Activated naive CD4-positive, alpha-beta T cell (primary cell): ENCODE results near the gene MDM2.
"Not testable (repeated sequence)": the region's sequence is repeated elsewhere in the genome, so short reads cannot be mapped to it uniquely, and the experiment has no call there.

Experiments used
- DNase-seq, 4 experiments: peaks; one replicate each; lab custom pipeline; 2025; lab: John Stamatoyannopoulos, UW

MDM2 gene

DNA sequence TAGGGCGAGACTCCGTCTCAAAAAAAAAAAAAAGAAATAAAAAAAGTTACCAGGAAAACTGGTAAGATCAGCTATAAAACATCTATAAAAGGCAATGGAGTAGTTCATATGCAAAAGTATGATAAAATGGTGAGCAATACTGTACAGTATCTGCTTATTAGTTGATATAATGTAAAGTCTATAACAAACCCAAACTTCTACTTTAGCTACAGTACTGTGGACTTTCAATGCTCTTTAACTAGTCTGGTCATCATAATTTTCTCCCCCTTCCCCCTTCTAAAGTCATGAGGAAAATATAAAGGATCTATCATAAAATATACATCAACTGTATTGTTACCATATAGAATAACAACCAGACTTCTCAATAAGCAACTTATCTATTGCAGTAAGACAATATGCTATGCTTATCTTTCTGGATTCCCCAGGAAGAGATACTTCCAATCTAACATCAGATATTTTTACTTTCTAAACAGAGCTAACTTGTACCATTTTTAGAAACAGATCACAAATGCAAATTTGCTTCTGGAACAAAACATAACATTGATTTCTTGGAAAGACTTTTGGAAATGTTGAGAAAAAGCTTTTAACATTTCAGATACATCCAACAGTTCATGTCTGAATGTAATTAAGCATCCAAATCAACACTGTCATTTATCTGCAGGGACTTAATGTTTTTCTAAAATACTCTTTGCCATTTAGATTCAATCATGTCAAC, 43.8 kb downstream of the MDM2 start:
- DNase-seq = no peak

DNA sequence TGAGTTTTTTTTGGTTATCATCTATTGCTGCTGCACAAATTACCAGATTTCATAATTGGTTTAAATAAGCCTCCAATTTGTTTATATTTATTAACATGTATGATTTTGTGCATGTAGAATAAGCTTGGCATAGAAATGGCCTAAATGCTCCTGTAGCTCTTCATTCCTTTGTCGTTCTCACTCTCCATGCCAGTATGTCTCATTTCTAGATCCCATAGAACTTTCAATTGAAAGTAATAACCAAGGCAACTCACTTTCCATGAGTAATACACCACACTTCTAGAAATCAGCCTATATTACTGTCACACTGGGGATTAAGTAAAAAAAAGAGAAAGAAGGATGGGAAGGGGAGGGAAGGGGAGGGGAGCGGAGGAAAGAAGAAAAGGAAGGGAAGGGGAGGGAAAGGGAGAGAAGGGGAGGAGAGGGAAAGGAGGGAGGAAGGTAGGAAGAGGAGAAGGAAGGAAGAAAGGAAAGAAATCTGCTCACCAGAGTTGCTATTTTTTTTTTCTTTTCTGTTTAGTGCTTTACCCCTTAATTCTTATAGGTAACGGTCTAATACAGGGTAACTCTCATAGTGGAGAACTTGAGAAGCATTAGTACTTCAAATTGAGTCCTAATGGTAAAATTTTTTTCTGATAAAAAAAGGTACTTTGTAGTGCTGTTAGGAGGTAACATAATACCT, 45.6 kb downstream of the MDM2 start:
- no peak for DNase-seq

DNA sequence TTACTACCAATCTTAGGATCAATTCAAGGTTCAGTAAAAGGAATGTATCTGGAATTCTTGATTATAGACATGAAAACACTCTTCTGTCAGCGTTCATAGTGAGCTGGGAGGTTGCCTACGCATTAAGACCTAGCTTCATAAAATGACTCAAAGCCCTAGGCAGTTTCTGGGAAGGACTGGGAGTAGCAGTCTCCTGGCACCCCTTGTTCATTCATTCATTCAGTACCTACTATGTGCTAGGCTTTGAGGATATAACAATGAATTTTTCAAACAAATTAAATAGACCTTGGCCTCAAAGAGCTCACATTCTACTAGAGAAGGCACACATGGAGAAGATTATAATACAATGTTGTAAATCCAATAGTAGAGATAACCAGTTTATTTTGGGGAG, 46.1 kb downstream of the MDM2 start:
- DNase-seq = no peak

DNA sequence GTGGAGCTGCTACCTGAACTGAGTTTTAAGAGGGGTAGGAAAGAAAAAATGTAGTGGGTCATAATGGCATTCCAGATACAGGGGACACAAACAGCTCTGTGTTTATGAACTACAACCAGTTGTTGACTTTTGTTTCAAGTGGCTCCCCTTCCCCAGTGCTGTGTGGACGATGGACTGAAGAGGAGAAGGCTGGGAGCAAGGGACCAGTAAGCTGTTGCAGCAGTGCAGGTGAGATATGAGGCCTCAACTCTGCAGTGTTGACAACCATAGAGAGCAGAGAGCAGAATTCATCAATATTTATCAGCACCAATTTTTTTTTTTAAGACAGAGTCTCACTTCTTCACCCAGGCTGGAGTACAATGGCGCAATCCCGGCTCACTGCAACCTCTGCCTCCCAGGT, 46.6 kb downstream of the MDM2 start:
- no peak for DNase-seq

DNA sequence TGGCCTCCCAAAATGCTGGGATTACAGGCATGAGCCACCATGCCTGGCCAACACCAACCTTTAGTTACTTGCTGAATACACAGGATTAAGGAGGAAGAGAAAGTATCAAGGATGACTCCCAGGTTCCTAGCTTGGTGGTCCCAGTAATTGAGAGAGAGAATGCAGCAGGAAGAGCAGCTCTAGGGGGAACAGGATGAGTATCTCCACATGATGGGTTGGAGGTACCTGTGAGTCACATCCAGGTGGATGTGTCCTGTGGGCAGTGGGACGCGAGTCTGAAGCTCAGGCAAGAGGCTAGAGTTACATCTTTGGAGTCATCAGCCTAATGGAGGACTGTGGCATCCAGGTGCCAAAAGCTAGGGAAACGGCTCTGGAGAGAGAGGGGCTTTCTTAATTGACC, 47.1 kb downstream of the MDM2 start:
- DNase-seq = no peak

DNA sequence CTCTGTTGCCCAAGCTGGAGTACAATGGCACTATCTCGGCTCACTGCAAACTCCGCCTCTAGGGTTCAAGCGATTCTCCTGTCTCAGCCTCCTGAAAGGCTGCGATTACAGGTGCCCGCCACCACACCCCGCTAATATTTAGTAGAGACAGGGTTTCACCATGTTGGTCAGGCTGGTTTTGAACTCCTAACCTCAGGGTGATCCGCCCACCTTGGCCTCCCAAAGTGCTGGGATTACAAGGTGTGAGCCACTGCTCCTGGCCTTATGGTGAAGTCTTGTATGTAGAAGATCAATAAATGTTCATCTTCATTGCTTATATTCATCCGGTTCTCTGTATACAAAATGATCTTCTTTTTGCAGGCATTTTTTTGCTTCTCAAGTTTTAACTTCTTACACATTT, 47.8 kb downstream of the MDM2 start:
- DNase-seq = no peak

DNA sequence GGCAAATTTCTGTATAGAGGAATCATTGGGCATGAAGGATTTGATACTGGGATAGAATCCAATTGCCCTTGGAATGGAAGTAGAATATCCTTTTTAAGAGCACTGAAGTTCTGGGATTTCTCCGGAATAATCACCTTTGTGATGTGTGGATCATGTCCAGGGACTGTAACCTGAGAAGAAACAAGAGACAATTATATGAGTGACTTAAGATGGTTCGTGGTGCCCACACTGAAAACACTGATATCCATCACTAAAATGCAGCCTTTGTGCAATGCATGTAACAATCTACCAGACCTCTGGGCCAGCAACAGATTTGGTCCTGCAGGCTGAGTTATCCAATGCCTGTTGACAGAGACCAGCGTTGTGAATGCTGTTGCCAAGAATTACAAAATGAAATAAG, 48.5 kb downstream of the MDM2 start:
- no peak for DNase-seq

DNA sequence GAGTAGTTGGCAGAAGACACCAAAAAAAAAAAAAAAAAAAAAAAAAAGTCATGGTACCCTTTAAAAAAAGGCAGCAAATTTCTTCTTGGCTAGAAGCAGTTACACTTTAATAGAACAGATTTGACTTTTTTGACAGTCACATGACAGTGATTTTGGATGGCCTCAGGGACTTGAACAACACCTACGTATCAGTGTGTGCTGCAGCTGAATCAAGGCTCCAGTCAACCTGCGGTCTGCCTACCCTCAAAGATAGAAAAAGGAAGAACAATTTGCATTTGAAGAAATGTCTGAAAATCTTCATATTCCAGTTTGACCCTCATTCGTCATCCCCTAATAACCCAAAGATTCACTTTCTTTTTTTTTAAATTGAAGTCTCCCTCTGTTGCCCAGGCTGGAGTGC, 53.9 kb downstream of the MDM2 start:
- DNase-seq = no peak

DNA sequence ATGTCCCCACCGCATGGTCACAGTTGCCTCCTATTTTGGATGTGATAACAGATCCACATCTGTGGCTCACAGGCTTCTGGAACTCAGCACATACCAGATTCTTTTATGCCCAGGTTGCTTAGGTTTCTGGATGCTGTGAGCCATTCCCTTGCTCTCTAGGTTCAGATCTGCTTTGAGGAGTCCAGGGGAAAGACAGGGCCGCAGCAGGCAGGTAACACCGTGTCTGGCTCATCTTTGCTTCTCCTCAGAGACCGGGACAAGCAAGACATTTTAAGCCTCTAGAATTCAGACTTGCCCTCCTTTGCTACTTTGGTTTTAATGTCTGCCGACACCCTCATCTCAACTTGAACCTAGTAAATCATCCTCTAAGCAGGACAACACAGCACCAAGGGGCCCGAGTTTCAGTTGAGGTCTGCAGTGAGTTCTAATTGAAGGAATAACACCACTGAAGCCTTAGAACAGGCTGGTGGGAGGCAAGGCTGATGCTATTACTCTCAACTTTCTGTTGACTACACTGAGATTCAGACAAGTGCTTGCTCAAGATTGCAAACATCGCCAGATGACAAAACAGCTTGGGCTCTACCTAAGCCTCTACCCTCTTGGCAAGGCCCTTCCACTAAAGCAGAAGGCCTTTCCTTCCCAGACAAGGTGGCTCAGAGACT, 55.3 kb downstream of the MDM2 start:
- no peak for DNase-seq

DNA sequence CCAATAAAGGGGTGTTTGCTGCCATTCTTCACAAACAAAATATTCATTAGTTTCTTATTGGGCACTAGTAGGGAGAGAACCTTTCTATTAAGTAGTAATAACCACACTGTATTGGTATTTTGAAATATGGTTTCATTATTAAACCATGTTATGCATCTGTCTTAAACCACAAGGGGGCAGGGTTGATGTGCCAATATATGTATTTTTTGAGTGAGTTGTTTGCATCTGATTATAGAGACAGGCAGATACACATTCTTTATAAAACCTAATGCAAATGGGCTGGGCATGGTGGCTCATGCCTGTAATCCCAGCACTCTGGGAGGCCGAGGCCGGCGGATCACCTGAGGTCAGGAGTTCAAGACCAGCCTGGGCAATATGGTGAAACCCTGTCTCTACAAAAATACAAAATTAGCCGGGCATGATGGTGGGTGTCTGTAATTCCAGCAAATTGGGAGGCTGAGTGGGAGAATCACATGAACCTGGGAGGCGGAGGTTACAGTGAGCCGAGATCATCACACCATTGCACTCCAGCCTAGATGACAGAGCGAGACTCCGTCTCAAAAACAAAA, 56.0 kb downstream of the MDM2 start:
- not testable (repeated sequence) for DNase-seq

DNA sequence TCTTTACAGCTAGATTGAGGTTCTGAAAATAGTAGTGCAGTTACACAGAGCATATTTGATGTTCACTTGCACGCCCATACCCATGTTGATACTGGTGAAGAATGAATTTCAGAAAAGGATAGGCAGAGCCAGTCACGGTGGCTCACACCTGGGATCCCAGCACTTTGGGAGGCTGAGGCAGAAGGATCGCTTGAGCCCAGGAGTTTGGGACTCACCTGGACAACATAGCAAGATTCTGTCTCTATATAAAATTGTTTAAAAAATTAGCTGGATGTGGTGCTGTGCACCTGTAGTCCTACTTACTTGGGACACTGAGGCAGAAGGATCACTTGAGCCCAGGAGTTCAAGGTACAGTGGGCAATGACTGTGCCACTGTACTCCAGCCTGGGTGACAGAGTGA, 56.6 kb downstream of the MDM2 start:
- no peak for DNase-seq

DNA sequence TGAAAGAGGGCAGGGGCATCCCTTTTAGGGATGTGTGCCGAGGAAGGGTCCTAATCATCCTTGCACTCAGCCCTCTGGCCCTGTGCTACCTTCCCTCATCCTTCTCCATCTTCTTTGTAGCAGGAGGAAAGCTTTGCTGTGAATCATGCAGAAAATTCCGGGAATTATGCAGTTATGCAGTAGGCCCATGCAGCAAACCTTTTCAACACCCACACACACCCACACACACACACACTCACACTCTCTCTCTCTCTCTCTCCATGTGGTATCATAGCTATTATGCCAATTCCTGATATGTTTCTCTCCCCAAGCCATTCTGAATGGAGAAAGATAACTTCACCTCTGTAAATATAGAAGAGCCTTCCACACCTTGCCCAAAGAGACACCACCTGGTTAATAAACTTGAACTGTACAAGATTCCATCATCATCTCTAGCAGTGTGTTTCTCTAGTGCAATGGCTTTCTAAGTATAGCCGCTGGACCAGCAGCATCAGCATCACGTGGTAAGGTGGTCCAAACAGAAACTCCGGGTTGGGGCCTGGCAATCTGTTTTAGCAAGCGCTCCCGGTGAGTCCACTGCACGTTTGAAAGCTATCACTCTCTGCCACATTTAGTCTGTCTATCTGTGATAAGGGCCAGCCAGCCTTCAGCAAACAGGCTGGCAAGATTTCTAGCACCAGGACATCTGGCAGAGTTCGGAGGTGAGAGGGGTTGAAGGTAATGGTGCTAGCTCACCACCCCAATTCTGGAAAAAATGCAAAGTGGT, 57.6 kb downstream of the MDM2 start:
- DNase-seq = no peak

DNA sequence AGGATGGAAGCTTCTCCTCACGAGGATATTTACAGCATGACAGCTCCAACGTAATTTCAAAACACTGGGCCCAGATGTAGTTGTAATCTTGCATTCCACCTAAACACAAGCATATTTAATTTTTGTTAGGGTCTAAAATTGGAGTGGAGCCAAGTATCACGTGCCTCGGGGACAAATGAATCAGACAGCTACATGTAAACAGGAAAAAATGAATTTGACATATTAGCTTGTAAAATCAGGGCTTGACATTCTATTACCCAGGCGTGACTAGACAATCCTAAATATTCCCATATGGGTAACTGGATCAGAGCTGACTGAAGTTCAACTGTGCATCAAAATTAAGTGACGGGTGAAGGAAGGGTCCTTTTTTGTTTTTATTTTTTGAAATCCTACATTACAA, 59.0 kb downstream of the MDM2 start:
- no peak for DNase-seq

DNA sequence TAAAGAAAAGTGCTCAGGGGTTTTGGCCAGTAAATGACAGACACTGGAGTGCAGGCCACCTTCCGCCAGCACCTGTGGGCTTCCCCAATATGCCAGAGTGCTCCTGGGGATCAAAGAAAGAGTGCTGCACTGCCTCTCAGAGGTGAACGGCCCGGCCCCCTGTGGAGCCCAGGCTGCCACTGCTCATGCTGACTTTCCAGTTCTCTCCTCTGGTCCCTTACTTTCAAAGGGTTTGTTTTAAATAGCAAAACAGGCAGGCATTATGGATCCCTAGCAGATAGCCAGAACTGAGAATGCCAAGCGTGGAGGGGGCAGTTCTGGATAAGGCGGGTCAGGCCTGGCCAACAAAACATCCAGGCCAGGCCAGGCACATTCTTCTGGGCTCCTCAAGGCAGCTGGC, 59.6 kb downstream of the MDM2 start:
- DNase-seq = no peak

DNA sequence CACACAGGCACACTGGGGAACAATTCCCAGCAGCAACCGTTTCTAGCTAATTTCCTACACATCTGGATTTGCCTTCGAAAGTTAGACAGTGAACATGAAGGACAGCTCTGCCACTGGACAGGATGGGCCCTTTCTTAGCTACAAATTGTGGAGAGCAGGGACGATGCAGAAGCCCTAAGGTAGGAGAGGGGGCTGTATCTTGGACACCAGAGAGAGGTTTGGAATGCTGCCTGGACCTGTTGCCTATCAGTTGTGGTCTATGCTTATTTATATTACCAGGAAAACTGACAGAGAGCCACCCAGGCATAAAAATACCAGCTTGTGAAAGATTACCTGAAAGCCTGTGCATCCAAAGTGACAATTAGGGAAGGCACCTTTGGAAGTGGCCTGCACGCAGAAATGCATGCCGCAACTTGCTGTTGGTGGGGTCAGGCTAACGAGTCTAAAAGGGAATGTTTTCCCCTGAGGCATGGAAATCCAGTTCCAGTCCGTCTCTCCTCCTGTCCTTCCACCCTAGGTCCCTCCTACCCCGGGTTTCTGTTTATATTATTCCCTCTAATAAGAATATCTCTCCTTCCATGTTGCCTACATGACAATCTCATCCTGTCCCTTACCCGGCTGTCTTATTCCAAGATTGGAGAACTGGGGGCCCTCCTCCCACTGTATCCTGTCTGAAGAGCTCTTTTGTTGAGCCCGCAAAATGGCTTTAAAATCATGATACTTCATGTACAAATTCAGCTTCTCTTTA, 60.2 kb downstream of the MDM2 start:
- DNase-seq = no peak

DNA sequence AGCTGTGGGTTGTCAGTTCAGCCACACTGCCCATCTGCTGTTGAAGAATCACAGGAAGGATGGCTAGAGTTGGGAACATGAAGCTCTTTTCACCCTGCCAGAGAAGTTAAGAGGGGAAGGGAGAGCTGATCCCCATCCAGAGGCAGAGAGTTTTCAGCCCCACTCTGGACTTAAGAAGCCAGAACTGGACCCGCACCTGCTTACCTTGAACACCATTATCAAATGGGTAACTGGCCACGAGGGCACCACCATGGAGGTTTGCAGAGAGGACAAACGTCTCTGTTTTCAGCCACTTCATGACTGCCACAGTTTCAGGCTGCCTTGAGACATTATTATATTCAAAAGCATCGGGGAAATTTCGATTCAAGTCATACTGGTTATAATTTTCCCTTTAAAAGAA, 62.0 kb downstream of the MDM2 start:
- DNase-seq = no peak

DNA sequence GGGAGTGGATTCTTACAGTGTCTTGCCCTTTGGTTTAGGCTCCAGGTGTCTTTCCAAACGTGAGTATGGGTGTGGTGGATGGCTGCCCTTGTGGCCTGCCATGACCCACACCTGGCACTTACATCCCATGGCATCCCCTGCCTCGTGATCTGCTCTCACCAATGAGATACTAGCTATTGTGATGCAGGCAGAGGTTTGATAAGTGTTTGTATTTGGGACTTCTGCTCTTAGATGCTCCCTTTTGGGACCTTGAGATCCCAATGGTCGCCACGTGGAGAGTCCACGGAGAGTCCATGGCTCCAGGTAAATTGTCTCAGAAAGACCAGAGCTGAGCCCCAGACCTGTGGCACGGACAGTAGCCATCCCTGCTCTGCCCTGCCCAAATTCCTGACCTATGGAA, 62.5 kb downstream of the MDM2 start:
- DNase-seq = no peak

DNA sequence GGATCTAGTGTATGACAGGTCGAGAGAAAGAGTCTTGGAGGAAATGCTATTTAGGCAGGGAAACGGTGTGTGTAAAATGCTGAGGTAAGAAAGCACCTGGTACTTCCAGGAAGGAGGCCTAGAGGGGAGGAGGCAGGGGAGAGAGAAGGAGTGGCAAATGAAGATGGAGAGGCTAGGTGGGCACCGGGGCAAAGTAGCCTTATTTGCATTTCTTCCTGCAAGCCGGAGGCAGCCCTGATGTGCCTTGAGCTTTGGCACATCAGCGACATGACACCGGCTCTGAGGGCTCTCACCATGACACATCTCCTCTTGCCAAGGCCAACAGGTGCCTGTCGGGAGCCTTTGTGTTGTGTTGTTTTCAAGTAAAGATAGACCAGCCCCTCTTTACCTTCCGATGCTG, 63.4 kb downstream of the MDM2 start:
- no peak for DNase-seq

DNA sequence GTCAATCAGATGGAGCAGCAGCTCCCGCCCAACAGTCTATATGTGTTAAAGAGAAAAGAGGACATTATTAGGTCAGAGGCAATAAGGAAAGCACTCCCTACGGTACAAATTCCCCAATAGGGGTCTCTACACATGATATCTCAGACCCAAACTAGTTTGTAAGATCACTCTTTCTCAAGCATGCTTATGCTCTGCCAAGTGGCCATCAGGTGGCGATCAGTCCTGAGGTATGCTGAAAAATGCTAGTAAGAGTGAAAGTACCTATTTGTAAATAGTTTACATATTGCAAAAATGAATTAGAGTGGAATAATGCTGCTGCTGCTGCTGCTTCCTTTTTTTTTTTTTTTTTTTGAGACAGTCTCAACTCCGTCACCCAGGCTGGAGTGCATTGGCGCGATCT, 63.9 kb downstream of the MDM2 start:
- no peak for DNase-seq

DNA sequence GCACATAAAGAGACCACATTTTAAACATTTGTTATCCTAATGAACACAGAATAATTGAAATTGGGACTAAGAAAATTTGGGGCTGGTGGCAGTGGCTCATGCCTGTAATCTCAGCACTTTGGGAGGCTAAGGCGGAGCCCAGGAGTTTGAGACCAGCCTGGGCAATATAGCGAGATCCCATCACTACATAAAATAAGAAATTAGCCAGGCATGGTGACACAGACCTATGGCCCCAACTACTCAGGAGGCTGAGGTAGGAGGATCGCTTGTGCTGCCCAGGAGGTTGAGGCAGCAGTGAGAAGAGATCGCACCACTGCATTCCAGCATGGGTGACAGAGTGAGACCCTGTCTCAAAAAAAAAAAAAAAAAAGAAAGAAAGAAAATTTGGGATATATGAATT, 65.3 kb downstream of the MDM2 start:
- DNase-seq = no peak

DNA sequence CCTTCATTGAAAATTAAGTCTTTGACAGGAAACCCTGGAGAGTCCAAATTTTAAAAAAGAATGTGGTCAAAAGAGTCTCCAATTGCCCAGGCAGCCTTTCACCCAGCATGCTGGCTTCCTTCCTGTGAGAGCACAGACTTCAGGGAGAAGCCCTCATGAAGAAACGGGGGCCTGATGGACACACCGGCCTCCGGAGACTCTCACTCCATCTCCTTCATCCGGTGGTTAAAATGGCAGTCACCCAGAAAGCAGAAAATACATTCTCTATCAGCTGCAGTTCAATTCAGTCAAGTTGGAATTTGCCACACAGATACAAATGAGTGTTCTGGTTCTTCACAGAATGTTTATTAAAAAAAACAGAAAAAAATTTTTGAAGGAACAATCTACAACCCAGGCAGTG, 68.5 kb downstream of the MDM2 start:
- DNase-seq = no peak

DNA sequence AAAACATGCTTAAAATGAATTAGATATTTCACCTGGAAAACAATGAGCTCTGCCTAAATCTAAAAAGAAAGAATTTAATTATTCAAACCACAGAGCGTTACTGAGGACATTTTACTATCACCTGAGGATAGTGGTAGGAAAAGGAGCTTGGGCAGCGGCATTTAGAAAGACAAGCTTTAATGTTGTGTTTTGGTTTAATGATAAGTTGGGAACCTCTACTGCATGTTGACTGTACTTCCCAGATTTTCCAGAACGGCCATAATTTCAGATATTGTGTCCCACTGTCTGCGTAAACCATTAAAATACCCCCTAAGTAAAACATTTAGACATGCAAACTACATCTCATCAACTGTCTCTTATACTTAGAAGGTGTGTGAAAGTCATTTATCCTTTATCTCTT, 69.6 kb downstream of the MDM2 start:
- no peak for DNase-seq
